NT2/D1 (cell line): ENCODE data around the gene NDST3.

Experiments used
- SUZ12 ChIP-seq: IDR thresholded peaks from 2 replicates; pipeline ENCODE4 v1.6.1; 2011; ENCODE audit not compliant: insufficient read length, insufficient read depth; ENCODE audit errors: extremely low read depth
- YY1 ChIP-seq: IDR thresholded peaks from 2 replicates; pipeline ENCODE4 v1.6.1; 2011; ENCODE audit not compliant: insufficient read length, insufficient read depth
- ZNF274 ChIP-seq: IDR thresholded peaks from 2 replicates; pipeline ENCODE4 v1.6.1; 2011; ENCODE audit warnings: mild to moderate bottlenecking, low read depth, low read length

DNA sequence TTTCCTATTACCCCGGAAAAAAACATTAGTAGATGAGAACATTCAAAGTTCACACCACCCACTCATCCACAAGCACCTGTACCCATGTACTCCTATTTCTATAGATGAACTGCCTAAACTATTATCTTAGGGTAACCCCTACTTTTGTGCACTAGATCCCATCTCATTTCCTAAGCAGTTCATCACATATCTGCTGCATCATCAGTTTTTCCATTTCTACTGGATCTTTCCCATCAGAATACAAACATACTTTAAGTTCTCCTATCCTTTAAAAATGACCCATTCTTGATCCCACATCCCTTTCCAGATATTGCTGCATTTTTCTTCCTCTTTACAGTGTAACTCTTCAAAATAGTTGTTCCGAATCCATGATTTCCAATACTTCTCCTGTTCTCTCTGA, 237.5 kb downstream of the NDST3 start:
- no peak for TF ChIP-seq SUZ12
- TF ChIP-seq ZNF274, result no peak
- TF ChIP-seq YY1, result no peak
